G401.6 (cell line): ENCODE data around the gene PLEKHO2.
"Not testable (repeated sequence)": the region's sequence is repeated elsewhere in the genome, so short reads cannot be mapped to it uniquely, and the experiment has no call there.

Experiments
- FAIRE-seq: peaks from 2 replicates; lab custom pipeline; 2012; peaks lifted over from hg19 to GRCh38; lab: Jason Lieb, UNC

Gene PLEKHO2

GRCh38 chr15:64841344-64842095, at the start of gene PLEKHO2:
Gene PLEKHO2, plus strand, starts transcription at chr15:64841915. Its CDS starts 102 bp downstream, at chr15:64842017.
- no peak for FAIRE-seq

DNA sequence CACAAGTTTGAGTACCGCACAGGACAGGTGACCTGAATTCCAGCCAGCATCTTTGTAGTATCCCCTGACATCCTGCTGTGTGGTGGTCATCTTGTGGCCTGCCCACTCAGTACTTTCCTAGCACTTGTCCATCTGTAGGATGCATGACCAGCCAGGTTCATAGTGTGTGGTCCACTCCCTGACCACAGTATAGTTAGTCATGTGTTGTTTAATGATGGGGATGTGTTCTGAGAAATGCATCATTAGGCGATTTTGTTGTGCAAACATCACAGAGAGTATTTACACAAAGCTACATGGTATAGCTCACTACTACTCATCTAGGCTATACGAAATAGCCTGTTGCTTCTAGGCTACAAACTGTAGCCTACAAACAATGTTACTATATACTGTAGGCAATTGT, 49.4 kb upstream of the PLEKHO2 start:
- no peak for FAIRE-seq

DNA sequence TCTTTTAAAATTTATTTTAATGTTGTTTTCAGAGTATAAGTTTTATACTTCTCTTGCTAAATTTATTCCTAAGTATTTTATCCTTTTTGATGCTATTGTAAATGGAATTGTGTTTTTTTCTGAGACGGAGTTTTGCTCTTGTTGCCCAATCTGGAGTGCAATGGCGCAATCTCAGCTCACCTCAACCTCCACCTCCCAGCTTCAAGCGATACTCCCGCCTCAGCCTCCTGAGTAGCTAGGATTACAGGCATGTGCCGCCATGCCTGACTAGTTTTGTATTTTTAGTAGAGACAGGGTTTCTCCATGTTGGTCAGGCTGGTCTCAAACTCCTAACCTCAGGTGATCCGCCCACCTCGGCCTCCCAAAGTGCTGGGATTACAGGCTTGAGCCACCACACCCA, 46.4 kb upstream of the PLEKHO2 start:
- FAIRE-seq, result not testable (repeated sequence)

DNA sequence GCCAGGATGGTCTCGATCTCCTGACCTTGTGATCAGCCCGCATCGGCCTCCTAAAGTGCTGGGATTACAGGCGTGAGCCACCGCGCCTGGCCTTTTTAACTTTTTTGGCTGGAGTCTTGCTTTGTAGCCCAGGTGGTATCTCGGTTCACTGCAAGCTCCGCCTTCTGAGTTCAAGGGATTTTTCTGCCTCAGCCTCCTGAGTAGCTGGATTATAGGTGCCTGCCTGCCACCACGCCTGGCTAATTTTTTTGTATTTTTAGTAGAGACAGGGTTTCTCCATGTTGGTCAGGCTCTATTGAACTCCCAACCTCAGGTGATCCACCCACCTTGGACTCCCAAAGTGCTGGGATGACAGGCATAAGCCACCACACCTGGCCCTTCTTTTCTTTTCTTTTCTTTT, 45.8 kb upstream of the PLEKHO2 start:
- FAIRE-seq, result not testable (repeated sequence)

DNA sequence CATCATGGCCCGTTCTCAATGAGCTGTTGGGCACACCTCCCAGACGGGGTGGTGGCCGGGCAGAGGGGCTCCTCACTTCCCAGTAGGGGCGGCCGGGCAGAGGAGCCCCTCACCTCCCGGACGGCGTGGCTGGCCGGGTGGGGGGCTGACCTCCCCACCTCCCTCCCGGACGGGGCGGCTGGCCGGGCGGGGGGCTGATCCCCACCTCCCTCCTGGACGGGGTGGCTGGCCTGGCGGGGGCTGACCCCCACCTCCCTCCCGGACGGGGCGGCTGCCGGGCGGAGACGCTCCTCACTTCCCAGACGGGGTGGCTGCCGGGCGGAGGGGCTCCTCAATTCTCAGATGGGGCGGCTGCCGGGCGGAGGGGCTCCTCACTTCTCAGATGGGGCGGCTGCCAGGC, 42.8 kb upstream of the PLEKHO2 start:
- FAIRE-seq, result not testable (repeated sequence)

- no peak for FAIRE-seq
Observed at GRCh38 chr15:64800476-64800875, 41.2 kb upstream of the PLEKHO2 start.

DNA sequence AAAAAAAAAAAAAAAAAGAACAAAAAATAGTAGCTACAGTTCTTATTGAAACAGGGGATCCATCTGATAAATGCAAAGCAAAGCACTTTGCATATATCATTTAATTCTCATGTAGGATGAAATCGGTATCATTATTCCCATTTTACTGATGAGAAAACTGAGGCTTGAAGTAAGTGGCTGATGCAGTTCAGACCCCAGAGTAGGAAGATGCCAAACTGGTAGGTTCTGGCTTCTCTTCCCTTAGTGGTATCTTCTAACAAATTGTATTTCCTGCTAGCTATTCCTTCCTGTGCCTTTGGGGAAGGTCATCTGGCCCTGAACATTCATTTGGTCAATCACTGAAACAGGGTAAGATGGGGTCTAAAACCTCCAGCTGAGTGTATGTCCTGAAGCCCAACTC, 38.2 kb upstream of the PLEKHO2 start:
- FAIRE-seq, result no peak

DNA sequence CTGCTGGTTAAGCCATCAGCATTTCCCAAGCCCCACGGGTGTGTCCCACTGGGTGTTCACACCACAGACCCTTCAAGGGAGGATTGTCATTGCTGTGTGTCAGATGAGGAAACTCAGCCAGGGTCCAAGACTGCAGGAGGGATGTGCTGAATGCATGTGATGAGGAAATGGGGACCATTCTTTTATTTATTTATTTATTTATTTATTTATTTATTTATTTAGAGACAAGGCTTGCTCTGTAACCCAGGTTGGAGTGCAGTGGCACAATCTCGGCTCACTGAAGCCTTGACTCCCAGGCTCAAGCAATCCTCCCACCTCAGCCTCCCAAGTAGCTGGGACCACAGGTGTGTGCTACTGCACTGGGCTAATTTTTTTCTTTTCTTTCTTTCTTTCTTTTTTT, 37.1 kb upstream of the PLEKHO2 start:
- no peak for FAIRE-seq

- no peak for FAIRE-seq
Observed at GRCh38 chr15:64806509-64806908, 35.2 kb upstream of the PLEKHO2 start.

DNA sequence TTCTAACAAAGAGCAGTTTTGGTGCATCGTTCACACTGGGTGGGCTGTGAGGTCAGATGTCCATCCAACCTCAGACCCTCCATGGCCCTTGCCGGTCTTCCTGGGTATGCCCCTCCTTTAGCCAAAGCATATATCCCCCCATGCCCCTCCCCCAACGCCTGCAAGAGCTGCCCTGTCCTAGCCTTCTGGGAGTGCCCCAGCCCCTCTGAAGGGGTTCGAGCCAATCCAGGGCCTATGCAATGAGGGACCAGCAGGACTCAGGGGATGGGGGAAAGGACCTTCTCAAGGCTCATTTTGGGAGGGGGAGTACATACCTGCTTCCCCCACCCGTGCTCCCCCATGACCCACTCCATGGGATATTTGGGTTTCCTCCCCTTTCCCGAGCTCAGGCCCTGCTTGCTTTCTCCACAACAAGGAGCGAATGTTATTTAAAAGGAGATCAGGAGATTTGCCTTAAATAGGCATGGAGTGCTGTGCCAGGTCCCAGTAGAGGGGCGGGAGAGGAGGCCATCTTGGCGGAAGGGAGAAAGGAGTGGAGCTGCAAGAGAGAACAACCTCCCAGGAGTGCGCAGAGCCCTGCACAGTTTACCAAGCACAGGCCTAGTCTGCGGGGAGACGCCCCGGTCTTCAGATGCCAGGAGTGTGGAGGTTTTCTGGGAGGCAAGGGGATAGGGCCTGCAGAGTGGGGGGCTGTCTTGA, 34.5 kb upstream of the PLEKHO2 start:
- no peak for FAIRE-seq

GRCh38 chr15:64807751-64808222, 33.9 kb upstream of the PLEKHO2 start:
- no peak for FAIRE-seq

DNA sequence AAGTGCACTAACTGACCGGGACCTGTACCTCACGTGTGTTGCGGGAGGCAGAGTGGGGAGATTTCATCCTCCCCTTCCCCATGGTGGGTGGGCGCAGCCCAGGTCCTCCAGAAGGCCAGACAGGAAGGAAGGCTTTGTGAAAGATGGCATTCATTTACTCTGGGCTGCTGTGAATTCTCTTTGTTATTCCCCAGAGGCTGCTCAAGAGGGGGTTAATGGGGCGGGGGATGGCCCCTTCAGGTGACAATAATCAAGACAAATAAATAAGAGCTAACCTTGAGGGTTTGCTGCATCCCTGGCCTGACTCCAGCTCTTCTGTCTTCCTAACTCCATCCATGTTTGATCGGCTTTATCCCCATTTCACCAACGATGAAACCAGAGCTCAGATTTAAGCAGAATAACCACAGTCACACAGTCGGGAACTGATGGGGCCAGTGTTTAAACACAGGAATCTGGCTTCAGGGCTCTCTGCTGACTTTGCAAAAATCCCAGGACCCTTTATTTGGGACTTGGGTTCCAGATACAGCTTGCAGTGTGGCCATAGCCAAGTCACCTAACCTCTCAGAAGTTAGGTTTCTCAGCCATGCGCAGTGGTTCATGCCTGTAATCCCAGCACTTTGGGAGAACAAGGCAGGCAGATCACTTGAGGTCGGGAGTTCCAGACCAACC, 32.8 kb upstream of the PLEKHO2 start:
- no peak for FAIRE-seq

GRCh38 chr15:64809649-64810496, 31.8 kb upstream of the PLEKHO2 start:
- peak; percentile 73 for FAIRE-seq

- FAIRE-seq, result no peak
Observed at GRCh38 chr15:64810497-64811326, 31.0 kb upstream of the PLEKHO2 start.

DNA sequence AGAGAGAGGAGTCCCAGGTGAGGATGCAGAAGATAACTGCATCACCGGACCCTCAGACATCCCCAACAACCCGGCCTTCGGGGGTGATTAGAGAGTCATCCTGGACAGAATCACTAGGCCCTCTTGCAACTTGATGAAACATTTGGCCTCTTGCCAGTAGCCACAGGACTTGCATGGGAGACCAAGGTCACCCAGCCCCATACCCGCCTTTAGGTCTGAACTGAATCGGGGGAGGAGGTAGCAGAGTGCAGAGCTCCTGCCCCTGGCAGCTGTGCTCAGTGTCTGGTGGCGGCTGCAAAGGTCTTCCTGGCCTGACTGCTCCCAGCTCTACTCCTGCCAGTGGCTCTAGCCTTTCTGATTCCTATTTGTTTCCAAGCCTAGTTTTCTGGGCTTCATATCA, 28.6 kb upstream of the PLEKHO2 start:
- FAIRE-seq, result no peak

GRCh38 chr15:64814283-64814682, 27.4 kb upstream of the PLEKHO2 start:
- not testable (repeated sequence) for FAIRE-seq

DNA sequence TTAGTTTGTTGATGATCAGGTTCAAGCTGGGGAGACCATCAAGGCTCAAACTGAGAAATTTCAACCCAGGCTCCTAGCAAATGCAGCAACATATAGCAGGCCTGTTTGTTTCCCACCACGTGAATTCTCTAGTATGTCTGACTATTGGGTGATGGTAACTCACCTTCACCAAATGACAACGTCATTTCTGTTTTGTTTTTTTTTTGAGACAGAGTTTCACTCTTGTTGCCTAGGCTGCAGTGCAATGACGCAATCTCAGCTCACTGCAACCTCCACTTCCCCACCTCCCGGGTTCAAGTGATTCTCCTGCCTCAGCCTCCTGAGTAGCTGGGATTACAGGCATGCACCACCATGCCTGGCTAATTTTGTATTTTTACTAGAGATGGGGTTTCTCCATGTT, 26.8 kb upstream of the PLEKHO2 start:
- FAIRE-seq, result not testable (repeated sequence)

GRCh38 chr15:64816452-64816851, 25.3 kb upstream of the PLEKHO2 start:
- FAIRE-seq, result no peak

GRCh38 chr15:64824929-64825430, 16.7 kb upstream of the PLEKHO2 start:
- no peak for FAIRE-seq

DNA sequence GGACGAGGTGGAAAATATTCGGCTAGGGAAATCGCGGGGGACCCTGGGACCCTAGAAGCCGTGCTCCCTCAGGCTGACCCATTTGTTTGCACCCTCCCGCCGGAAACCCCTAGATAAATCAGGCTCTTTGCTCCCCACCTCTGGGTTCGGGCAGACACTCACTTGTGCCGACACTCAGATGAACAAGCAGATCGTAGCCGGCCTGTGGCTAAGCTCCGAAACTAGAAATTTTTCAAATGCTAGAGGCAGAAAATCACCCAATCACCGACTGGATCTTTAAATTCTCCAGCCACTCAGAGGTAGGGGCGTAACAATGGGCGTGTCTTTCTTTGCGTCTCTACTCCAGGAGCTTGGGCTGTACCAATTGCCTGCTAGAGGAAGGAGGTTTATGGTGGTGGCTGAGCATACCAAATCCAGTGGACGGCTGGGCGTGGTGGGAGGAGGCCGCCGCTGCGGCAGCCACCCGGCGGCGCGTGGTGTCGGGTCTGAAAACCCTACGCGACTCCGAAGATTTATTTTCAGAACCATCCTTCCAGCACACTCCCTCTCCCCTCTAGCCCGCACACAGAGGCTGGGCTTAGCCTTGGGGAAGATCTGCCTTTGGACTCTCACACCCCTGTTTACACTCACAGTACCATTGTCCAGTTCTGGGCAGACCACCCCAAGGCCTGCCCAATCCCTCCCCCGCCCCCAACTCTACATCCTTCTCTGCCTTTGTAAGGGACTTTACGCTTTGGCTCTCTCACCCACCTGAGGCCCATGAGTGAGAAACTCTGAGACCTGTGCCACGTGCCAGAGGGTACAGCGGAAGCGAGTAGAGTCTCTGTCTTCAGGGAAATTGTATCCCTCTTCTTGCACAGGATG, 16.1 kb upstream of the PLEKHO2 start, which contains the start of gene PIF1:
TSS of gene PIF1 (minus strand) at position 217 of the 864 bp plus-strand sequence. CDS start 1,312 bp downstream, outside the sequence.
- FAIRE-seq, result peak; percentile 96
